Posterior vena cava (tissue), 2 donors: Measurements from ENCODE around the gene FOSL1. TPM values are rescaled to one million over a fixed set of nuclear protein-coding genes. Genes with fewer than 3 reads are reported as not detected.
A peak's percentile ranks its signal among the peaks of the same experiment; 100 is the strongest.
"Not testable (repeated sequence)": the region's sequence is repeated elsewhere in the genome, so short reads cannot be mapped to it uniquely, and the experiment has no call there.

Experiments
- DNase-seq: peaks from one replicate; pipeline ENCODE4 v3.0.0-alpha.2; 2020; ENCODE audit warnings: low spot score
- intact Hi-C, 2 donors: fragments of 100-400 bp; cut with DNase I; formaldehyde crosslinking; loops; one replicate each; pipeline versions ENCODE4 v1.14.1 to v1.14.2; 2022 to 2023
- total RNA-seq, 2 donors: library from RNA; stranded (reverse); fragmentation: NEBNext Ultra II Directional; extraction: Animal tissue kit (Norgen Biotek cat#: 25700); gene quantifications; one replicate each; pipeline ENCODE4 v1.2.1, GENCODE V29; 2021
- donor health status: DM: yes; HTN: yes; CAD: no.
- donor health status: DM: yes; HTN: yes; CAD: no.

Gene FOSL1
- total RNA-seq, 2 donors from 2014 or later: 7.4 to 38.7 TPM

DNA sequence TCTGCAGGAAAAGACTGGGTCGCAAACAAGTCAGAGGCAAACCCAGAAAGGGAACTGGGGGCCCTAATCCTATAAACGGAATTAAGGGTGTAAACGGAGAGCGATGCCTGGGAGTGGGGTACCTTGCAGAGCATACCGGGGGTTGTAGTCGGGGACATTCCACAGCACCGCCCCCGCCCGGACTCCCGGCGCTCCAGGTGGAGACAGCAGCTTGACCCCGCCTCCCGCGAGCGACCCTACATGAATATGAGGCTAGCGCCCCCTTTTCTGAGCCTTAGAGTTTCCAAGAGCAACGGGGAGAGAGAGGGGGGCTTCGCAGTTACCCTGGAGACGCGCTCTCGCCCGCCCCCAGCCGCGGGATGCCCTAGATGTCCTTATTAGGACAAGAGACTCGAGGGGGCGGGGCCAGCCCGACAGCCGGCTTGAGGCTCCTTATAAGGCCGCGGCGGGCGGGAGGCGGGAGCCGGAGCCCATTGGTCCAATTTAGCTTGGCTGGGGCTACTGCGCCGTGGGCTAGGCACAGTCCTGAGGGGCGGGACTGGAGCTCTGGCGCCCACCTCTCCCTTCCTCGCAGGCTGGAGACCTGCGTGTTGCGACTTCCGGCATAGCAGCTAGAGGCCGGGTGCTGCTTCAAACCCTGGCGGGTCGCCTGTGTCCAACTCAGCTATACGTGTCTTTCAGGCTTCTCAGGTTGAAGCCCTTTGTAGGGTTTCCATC lies 40.9 kb downstream of the FOSL1 start:
- intact Hi-C loops: no loop called here
- peak; percentile 100 for DNase-seq

DNA sequence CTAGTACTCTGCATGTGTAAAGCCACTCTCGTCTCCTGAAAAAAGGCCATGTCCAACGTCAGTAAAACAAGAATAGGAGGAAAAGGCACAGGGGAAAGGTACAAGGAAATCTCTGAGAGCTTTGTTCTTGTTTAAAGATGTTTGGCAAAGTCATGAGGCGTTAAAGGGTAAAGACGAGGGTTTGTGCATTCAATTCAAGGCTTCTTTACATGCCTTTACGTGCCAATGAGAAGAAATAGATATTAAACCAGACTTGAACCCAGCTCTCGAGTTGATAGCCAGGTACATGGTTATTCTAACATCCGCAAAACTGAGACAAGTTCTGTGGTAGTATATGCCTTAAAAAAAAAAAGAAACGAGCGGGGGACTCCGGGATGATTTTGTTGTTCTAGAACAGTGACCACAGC lies 41.5 kb downstream of the FOSL1 start:
- intact Hi-C loops: no loop called here
- no peak for DNase-seq

DNA sequence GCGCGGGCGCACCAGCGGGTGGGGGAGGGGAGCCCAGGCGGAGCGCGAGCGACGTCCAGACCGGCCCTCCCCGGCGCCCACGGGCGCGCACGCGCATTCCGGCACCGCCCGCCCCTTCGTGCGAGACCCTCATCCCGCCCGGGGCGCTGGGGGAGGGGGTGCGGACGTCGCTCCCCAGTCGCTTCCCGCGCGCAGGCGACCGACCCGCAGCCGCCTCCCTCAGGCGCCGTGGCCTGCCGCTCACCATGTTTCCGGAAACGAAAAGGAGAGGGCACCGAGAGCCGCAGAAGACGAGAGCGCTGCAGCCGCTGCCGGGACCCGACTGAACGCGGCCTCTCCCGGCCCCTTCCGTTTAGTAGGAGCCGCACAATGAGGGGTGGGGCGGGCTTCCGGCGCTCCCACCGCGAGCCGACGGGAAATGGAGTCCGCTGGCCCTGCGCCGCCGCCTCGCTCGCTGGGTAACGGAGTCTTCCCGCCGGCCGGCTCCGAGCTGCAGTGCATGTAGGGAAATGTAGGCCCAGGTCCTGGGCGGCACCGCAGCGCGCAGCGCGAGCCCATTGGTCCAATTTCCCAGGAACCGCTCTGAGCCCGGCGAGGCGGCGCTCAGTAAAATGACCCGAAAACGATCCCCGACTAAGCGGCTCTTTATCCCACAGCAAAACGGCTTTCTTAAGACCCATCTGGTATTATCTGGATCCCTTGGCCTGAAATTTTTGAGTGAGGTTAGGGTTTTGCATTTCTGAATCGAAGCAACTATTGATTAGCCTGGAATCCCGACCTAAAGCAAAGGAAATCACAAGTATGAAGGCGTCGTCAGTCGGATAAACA lies 42.1 kb downstream of the FOSL1 start, which contains the start of gene CFL1:
TSS of gene CFL1 (minus strand) at position 328 of the 828 bp plus-strand sequence. CDS start at position 247, 81 bp downstream.
- intact Hi-C loops: no loop called here
- peak; percentile 100 for DNase-seq

DNA sequence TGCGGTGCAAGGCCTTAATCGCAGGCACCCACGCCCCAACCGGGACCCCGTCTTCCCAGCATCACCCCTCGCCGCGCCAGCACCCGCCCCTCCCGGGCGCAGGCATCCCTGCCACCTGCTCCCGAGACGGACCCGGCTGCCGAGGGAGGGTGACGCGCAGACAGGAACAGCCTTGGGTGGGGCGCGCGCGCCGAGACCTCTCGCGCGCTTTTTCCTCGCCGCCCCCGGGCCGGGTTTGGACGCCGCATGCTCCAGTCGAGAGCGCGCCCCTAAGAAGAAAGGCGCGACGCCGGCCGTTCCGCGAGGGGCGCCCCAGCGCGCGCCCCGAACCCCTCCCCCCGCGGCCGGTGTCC lies 42.7 kb downstream of the FOSL1 start:
- intact Hi-C loops: no loop called here
- DNase-seq: no peak

DNA sequence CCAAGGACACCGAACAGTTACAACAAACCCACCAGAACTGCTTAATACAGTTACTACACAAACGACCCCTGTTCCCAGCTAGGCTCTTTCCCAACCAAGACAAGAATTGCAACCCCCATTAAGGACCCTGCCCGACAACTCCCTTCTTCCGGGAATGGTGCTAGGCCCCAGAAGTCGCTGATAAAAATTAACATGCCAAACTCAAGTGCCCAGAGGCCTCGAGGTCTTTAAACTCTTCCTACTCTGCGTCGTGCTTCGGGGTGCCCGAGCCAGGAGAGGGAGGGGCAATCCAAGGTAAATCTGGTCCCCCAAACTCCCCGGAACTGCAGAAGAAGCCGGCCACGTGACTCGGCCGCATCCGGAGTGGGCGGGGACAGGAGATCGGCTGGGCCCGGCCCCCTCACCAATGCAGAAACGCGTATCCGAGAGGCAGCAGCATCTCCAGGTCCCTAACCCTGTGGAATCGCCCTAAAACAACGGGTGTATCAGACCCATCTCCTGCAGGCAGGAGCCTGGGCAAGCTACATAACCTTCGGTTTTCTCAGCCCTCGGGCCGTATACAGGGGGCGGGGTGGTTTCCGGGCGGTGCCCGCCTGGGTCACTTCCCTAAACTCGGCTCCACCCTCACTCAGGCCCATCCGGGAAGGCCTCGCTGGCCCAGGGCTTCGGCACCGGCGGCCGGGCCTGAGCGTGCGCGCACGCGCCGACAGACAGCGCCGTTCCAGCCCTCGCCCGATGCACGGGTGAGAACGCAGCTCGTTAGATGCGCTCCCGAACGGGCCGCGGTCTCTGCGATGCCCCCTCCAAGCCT lies 43.3 kb downstream of the FOSL1 start:
- peak; percentile 96 for DNase-seq
- intact Hi-C loops: no loop called here

DNA sequence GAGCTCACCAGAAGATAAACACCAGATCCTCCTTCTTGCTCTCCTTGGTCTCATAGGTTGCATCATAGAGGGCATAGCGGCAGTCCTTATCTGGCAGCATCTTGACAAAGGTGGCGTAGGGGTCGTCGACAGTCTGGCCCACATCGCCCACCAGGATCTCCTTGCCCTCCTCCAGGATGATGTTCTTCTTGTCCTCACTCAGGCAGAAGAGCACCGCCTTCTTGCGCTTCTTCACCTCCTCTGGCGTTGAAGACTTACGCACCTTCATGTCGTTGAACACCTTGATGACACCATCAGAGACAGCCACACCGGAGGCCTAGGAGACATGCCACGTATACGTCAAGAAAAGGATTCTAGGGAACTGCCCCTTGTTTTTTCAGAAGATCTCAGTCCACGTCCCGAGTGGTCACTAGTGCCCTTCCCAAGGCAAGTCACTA lies 44.2 kb downstream of the FOSL1 start:
- intact Hi-C loops: no loop called here
- DNase-seq: peak; percentile 34

DNA sequence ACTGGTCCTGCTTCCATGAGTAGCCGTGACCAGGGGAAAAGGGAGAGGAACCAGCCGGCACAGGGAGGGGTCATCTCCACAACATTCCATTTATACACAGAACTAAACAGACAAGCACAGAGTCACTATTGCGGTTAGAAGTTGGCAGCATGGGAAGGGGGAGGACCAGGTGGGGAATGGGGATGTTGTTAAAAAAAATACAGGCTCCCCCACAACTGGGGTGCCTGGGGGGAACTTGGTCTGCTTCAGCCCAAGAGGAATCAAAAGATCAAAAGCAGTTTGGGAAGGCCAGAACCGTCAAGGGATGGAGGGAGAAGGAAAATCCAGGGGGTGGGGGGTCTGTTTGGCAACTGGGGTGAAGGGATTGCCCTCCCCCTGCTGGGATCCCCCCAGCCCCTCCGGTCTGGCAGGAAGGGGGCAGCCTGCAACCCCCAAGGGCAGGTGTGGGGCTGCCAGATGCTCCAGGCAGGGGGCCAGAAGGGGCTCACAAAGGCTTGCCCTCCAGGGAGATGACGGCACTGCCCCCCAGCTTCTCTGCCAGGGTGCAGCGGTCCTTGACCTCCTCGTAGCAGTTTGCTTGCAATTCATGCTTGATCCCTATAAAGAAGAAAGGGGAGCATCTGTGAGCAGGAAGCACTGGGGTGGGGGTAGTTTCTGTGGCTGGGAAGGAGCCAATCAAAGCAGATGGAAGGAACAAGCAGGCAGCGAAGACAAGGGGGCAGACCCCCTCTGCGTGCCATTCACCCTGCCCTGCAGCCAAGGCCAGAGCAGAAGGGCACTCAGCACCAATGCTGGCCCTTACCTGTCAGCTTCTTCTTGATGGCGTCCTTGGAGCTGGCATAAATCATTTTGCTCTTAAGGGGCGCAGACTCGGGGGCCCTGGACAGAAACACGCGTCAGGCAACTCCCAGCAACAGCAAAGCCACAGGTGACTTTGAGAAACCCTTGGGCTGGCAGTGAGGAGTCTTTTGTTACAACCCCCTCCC lies 45.0 kb downstream of the FOSL1 start:
- DNase-seq: peak; percentile 70
- intact Hi-C loops: no loop called here

DNA sequence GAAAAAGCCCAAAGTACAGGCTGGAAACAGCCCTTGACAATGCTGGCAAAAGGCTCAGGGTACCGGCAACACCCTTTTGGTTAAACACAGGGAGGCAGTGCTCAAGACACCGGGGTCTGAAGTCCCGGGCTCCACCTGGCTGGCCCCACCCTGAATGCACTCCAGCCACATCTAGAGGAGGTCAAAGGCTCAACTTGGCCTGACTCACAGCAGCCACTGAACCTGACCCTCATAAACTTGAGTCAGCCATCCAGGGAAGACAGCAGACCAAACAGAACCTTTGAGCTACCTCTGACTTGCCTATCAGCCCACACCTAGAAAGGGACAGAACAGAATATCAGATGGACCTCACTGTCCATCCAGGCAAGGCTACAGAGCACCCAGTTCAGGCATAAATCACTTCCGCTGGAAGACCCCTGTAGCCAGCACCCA lies 46.0 kb downstream of the FOSL1 start:
- intact Hi-C loops: no loop called here
- peak; percentile 28 for DNase-seq

DNA sequence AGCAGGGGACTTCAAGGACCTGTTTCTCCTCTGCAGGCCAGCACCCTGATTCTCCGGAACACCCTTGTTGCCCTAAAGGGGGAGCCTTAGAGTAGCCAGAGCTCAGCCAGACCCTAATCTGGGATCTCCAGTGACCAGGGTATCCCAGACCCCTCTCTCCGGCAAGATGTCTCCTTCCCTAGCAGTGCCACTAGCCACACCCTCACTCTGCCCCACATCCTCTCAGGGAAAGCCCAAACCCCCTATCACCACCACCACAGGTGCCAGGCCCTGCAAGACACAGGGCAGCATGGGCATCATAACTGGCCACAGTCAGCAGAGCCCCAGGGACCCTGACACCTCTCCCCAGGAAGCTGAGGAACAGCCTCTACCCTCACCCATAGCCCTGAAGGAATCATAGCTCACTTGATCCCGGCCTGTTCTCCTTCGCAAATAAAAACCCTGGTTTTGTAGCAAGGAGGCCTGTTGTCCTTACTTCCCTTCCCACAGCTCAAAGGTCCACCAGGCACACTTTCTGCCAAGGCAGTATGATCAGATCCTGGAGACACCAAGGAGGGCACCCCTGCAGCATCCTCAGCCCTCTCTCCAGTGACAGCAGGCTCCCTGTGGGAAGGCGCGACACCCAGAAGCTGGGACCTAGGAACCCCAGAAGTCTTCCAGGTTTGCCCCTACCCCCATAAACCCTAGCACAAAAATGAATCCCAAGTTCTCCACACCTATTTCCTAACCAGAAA lies 46.8 kb downstream of the FOSL1 start:
- peak; percentile 36 for DNase-seq
- intact Hi-C loops: no loop called here

DNA sequence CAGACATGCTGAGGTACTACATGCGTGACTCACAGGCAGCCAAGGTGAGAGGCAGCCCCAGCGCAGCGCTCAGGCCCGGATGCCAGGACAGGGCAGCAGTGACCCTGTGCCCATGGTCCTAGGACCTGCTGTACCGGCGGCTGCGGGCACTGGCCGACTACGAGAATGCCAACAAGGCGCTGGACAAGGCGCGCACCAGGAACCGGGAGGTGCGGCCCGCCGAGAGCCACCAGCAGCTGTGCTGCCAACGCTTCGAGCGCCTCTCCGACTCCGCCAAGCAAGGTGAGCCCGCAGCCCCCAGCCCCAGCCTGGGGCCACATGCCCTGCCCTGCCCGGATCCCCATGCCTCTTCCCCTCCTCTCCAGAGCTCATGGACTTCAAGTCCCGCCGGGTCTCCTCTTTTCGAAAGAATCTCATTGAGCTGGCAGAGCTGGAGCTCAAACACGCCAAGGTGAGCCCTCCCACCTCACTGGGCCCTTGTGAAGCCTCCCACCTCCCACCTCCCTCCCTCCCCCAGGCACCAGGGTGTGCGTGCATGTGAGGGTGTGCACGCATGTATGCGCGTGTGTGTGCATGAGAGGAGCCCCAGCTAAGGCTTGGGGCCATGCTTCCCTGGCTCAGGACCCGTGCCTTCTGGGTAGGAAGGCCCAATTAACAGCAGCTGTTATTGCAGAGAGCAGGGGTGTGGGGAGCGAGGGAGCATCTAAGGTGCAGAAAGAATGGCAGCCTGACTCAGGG lies 47.5 kb downstream of the FOSL1 start:
- intact Hi-C loops: no loop called here
- DNase-seq: peak; percentile 80

DNA sequence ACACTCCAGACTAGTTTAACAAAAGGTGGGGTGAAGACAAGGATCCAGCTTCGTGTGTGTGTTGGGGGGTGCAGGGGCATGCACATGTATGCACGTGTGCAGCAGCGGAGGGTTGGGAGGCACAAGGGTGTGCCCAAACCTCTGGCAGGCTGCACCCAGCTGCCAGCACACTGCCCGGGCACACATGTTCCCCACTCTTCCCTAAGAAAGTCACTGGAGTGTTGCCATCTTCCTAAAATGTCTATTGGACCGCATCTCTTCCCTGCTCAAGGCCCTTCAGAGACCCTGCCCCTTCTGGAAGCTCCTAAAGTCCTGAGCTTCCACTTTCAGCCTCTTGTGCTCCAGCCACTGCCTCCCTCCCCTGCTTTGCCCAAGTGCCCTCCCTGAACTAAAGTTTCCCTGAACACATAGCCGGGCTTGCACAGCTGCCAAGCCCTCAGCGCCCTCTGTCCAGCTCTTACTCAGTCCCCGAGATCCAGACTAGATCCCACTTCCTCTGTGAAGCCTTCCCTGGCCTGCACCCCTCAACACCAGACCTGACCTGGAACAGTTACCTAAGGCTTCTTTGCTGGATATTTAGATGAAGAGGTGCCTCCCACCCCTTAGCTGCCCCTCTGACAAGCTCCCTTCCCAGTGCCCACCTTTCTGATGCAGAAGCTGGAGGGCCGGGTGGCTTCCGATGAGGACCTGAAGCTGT lies 48.2 kb downstream of the FOSL1 start:
- DNase-seq: peak; percentile 47
- intact Hi-C loops: no loop called here

DNA sequence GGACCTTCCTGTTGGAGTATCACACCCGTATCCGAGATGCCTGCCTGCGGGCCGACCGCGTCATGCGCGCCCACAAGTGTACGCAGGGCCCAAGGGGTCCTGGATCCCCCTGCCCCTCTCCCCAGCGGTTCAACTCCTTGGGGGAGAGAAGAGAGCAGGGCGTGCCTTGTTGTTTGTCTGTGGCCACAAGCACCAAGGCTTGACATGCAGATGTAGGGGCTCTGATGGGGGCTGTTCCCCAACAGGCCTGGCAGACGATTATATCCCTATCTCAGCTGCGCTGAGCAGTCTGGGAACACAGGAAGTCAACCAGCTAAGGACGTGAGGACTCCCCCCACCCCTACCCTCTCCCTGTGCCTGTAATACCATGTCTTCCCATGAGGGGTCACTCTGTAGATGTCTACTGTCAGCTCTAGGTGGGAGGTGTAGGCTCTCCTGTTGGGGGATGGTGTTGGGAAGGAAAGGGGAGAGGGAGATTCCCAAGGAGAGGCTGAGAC lies 49.1 kb downstream of the FOSL1 start:
- intact Hi-C loops: no loop called here
- peak; percentile 61 for DNase-seq

DNA sequence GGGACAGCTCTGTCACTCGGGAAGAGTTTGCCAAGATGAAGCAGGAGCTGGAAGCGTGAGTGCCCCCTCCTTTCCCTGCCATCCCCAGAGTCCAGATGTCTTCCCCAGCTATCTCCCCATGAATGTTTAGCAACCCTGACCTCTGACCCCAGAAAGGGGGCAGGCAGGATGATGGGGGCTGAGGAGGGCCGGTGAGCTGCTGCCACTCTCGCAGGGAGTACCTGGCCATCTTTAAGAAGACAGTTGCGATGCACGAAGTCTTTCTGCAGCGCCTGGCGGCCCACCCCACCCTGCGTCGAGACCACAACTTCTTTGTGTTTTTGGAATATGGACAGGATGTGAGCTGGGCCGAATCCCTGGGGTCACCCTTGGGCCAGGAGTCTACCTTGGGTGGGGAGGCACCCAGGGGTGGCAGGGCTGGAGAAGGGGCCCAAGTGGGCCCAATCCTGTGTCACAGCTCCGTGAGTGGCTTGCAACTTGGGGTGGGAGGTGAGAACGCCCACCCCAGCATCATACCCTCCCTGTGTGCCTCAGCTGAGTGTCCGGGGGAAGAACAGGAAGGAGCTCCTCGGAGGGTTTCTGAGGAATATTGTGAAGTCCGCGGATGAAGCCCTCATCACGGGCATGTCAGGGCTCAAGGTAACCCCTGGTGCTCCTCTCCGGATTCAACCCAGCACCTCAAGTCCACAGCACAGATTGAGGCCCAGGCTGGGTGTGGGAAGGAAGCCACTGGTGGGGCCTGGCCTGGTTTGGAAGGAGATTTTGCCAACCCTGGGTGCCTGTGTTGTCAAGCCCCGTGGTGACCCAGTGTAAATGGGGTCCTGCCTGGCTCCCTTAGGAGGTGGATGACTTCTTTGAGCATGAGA lies 49.7 kb downstream of the FOSL1 start:
- intact Hi-C loops: no loop called here
- DNase-seq: peak; percentile 72

DNA sequence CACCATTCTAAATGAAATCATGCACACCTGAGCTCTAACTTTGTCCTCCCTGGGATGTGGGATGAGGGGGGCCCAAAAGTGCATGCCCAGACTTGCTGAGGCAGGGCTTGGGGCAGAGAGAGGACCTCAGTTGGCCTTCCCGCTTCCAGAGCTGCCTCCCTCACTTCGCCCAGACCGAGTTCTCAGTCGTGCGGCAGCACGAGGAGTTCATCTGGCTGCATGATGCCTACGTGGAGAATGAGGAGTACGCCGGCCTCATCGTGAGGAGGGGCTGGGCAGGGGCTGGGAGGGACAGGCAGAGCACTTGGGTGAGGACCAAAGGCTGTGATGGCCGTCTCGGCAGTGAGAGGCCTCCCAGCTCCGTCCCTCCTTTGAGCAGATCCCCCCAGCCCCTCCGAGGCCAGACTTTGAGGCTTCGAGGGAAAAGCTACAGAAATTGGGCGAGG lies 50.4 kb downstream of the FOSL1 start:
- intact Hi-C loops: no loop called here
- DNase-seq: no peak

DNA sequence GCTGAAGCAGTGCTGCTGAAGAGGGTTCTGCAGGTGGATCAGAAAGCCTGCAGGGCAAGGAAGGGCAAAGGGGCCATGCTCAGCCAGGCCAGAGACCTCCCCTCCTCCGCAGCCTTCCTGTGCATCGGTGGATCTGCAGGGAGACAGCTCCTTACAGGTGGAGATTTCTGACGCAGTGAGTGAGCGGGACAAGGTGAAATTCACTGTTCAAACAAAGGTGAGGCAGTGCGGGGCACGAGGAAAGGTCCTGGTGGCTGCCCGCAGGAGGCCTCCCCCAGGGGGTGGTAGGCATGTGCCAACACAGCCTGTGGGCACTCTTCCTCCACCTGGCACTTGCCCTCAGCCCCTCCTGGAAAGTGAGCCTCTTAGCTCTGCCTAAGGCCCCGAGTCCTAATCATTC lies 50.8 kb downstream of the FOSL1 start:
- DNase-seq: peak; percentile 77
- intact Hi-C loops: no loop called here

DNA sequence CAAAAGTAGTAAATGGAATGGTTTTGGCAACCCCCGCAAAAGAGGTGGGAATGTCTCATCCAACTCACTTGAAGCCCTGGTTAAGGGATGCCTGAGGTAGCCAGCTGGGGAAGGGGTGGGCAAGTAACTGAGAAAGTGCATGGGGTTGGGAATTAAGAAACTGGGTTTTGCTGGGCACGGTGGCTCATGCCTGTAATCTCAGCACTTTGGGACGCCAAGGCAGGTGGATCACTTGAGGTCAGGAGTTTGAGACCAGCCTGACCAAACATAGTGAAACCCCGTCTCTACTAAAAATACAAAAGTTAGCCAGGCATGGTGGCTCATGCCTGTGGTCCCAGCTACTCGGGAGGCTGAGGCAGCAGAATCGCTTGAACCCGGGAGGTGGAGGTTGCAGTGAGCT lies 51.5 kb downstream of the FOSL1 start:
- intact Hi-C loops, DNase-seq: not testable (repeated sequence)
